ENCODE data around the gene PLB1. TPM values are rescaled to one million over a fixed set of nuclear protein-coding genes. Genes with fewer than 3 reads are reported as not detected.
A peak's percentile ranks its signal among the peaks of the same experiment; 100 is the strongest.

Gene PLB1
- total and polyA plus RNA-seq, 9 of the 15 experiments (the other 6 are each of a cell fraction or from before 2014, with no cell fraction given), result 0.01 to 0.09 (median 0.07) TPM; not detected in 2

- TF ChIP-seq PKNOX1 (IDR thresholded peaks at IDR 0.05) (peak; percentile 51; the same call in 1 of the 2 replicates), JUND (IDR thresholded peaks at IDR 0.05; ENCODE audit: borderline replicate concordance, low read depth, low read length) (peak; percentile 65), JUND (tag; IDR thresholded peaks at IDR 0.05; ENCODE audit: borderline replicate concordance, low read depth, low read length) (peak; percentile 42; the same call in 2 of the 3 replicates), ILF3 (IDR thresholded peaks at IDR 0.05; ENCODE audit: borderline replicate concordance) (no peak), XRCC5 (IDR thresholded peaks at IDR 0.05; ENCODE audit: low read depth, low read length) (0 out of 2 replicates have a peak, but pooled peaks have one; percentile 60), ARID1B (IDR thresholded peaks at IDR 0.05) (0 out of 2 replicates have a peak, but pooled peaks have one; percentile 11), FOXK1 (CRISPR knock-in tag; IDR thresholded peaks at IDR 0.05; ENCODE audit: borderline replicate concordance) (0 out of 2 replicates have a peak, but pooled peaks have one; percentile 34), RUNX1 (IDR thresholded peaks at IDR 0.05; ENCODE audit: low read depth) (no peak), RCOR1 (IDR thresholded peaks at IDR 0.05; ENCODE audit: borderline replicate concordance in 1 of 2, low read depth in 2 of 2, low read length in 2 of 2) (peak in 1 of 2 experiments; percentile 39; a peak in 1 of 4 replicates), SREBF1 (IDR thresholded peaks at IDR 0.05; ENCODE audit: borderline replicate concordance, low read depth, low read length) (no peak)
- TF ChIP-seq, protein P1, sequence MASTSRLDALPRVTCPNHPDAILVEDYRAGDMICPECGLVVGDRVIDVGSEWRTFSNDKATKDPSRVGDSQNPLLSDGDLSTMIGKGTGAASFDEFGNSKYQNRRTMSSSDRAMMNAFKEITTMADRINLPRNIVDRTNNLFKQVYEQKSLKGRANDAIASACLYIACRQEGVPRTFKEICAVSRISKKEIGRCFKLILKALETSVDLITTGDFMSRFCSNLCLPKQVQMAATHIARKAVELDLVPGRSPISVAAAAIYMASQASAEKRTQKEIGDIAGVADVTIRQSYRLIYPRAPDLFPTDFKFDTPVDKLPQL (IDR thresholded peaks at IDR 0.05; ENCODE audit: extremely low read depth, insufficient read length), result no peak
- TF ChIP-seq, protein P2, sequence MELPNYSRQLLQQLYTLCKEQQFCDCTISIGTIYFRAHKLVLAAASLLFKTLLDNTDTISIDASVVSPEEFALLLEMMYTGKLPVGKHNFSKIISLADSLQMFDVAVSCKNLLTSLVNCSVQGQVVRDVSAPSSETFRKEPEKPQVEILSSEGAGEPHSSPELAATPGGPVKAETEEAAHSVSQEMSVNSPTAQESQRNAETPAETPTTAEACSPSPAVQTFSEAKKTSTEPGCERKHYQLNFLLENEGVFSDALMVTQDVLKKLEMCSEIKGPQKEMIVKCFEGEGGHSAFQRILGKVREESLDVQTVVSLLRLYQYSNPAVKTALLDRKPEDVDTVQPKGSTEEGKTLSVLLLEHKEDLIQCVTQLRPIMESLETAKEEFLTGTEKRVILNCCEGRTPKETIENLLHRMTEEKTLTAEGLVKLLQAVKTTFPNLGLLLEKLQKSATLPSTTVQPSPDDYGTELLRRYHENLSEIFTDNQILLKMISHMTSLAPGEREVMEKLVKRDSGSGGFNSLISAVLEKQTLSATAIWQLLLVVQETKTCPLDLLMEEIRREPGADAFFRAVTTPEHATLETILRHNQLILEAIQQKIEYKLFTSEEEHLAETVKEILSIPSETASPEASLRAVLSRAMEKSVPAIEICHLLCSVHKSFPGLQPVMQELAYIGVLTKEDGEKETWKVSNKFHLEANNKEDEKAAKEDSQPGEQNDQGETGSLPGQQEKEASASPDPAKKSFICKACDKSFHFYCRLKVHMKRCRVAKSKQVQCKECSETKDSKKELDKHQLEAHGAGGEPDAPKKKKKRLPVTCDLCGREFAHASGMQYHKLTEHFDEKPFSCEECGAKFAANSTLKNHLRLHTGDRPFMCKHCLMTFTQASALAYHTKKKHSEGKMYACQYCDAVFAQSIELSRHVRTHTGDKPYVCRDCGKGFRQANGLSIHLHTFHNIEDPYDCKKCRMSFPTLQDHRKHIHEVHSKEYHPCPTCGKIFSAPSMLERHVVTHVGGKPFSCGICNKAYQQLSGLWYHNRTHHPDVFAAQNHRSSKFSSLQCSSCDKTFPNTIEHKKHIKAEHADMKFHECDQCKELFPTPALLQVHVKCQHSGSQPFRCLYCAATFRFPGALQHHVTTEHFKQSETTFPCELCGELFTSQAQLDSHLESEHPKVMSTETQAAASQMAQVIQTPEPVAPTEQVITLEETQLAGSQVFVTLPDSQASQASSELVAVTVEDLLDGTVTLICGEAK (IDR thresholded peaks at IDR 0.05), result peak; percentile 87
- TF ChIP-seq, protein P2 (CRISPR knock-in tag; IDR thresholded peaks at IDR 0.05), result peak; percentile 65; the same call in 1 of the 2 replicates
- TF ChIP-seq, protein P3, sequence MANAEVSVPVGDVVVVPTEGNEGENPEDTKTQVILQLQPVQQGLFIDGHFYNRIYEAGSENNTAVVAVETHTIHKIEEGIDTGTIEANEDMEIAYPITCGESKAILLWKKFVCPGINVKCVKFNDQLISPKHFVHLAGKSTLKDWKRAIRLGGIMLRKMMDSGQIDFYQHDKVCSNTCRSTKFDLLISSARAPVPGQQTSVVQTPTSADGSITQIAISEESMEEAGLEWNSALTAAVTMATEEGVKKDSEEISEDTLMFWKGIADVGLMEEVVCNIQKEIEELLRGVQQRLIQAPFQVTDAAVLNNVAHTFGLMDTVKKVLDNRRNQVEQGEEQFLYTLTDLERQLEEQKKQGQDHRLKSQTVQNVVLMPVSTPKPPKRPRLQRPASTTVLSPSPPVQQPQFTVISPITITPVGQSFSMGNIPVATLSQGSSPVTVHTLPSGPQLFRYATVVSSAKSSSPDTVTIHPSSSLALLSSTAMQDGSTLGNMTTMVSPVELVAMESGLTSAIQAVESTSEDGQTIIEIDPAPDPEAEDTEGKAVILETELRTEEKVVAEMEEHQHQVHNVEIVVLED (CRISPR knock-in tag; IDR thresholded peaks at IDR 0.05), result no peak
Observed at GRCh38 chr2:28594332-28595108, 98.7 kb downstream of the PLB1 start (continued).

All from K562 (cell line).